OCI-LY3 (cell line): ENCODE data around the gene KRT6B.
"Not testable (repeated sequence)": the region's sequence is repeated elsewhere in the genome, so short reads cannot be mapped to it uniquely, and the experiment has no call there.

Experiments used
- H2AFZ ChIP-seq: fragments of 200-600, 300-600 bp; shearing (Covaris generic); 2 replicates; pipeline ENCODE4 v1.6.0; 2014; ENCODE audit warnings: antibody characterized with exemption, low read depth, low read length
- H3K27ac ChIP-seq: fragments of 200-600, 300-600 bp; sonication (generic); 2 replicates; pipeline ENCODE4 v1.5.1; 2014; ENCODE audit warnings: mild to moderate bottlenecking, low read length, moderate library complexity, mixed read lengths
- H3K27me3 ChIP-seq: fragments of 200-600, 300-600 bp; sonication (generic); 2 replicates; pipeline ENCODE4 v1.6.1; 2014; ENCODE audit warnings: low read depth, low read length, mixed read lengths
- H3K36me3 ChIP-seq: fragments of 200-600, 300-600 bp; sonication (generic); replicated peaks from 2 replicates; pipeline ENCODE3; 2014; ENCODE audit warnings: low read depth, low read length, mixed read lengths
- H3K4me1 ChIP-seq: fragments of 300-600, 200-600 bp; sonication (generic); 2 replicates; pipeline ENCODE4 v1.6.1; 2014; ENCODE audit warnings: low read length, mixed read lengths
- H3K4me2 ChIP-seq: fragments of 200-600, 300-600 bp; sonication (generic); 2 replicates; pipeline ENCODE4 v1.6.1; 2014; ENCODE audit warnings: low read length, mixed read lengths
- H3K4me3 ChIP-seq: fragments of 300-600, 200-600 bp; sonication (generic); 2 replicates; pipeline ENCODE4 v1.5.1; 2014; ENCODE audit warnings: antibody characterized with exemption, mild to moderate bottlenecking, low read length, moderate library complexity
- H3K79me2 ChIP-seq: fragments of 300-600, 200-600 bp; shearing (Covaris generic); 2 replicates; pipeline ENCODE4 v1.6.1; 2014; ENCODE audit warnings: mild to moderate bottlenecking, low read length, mixed read lengths
- H3K9ac ChIP-seq: fragments of 300-600, 200-600 bp; shearing (Covaris generic); 2 replicates; pipeline ENCODE4 v1.6.0; 2014; ENCODE audit warnings: mild to moderate bottlenecking, low read length, moderate library complexity
- H3K9me3 ChIP-seq: fragments of 200-600, 300-600 bp; shearing (Covaris generic); 2 replicates; pipeline ENCODE4 v1.6.1; 2014; ENCODE audit warnings: low read length, mixed read lengths; ENCODE audit not compliant: insufficient read depth
- H4K20me1 ChIP-seq: fragments of 200-600, 300-600 bp; sonication (generic); 2 replicates; pipeline ENCODE4 v1.6.1; 2016; ENCODE audit warnings: low read length, mixed read lengths; ENCODE audit not compliant: insufficient read depth
- CTCF ChIP-seq: fragments of 200-600, 300-600 bp; sonication (generic); IDR thresholded peaks from 2 replicates; pipeline ENCODE4 v1.5.1; 2014; ENCODE audit warnings: antibody characterized with exemption, low read length, low read depth
- EZH2phosphoT487 ChIP-seq: fragments of 200-600 bp; shearing (Covaris generic); IDR thresholded peaks from 2 replicates; pipeline ENCODE4 v1.6.1; 2018; ENCODE audit warnings: antibody characterized with exemption, mixed run types, low read depth

KRT6B gene

GRCh38 chr12:52488736-52489135, 36.8 kb upstream of the KRT6B start:
- no peak overlapping the region for H3K4me3 ChIP-seq
- H3K4me2 ChIP-seq: no peak overlapping the region
- H3K27me3 ChIP-seq: peaks cover 36% of the 10 kb centered on the region
- H3K9ac ChIP-seq: no peak overlapping the region
- no peaks in the 10 kb centered on the region for H3K4me1 ChIP-seq
- TF ChIP-seq CTCF: no peak
- no peak for TF ChIP-seq EZH2phosphoT487
- H3K36me3 ChIP-seq: no peaks in the 10 kb centered on the region
- H3K79me2 ChIP-seq: no peaks in the 10 kb centered on the region
- H3K27ac ChIP-seq: no peak overlapping the region
- no peaks in the 10 kb centered on the region for H3K9me3 ChIP-seq
- no peak overlapping the region for H2AFZ ChIP-seq
- no peaks in the 10 kb centered on the region for H4K20me1 ChIP-seq

GRCh38 chr12:52487744-52488443, 35.9 kb upstream of the KRT6B start:
- H3K9me3 ChIP-seq, H3K79me2 ChIP-seq, H4K20me1 ChIP-seq, H3K4me2 ChIP-seq, H3K27ac ChIP-seq, H2AFZ ChIP-seq, H3K4me3 ChIP-seq, H3K36me3 ChIP-seq, H3K4me1 ChIP-seq, H3K9ac ChIP-seq: not testable (repeated sequence)
- peaks cover 37% of the 10 kb centered on the region for H3K27me3 ChIP-seq

GRCh38 chr12:52487211-52487610, 35.3 kb upstream of the KRT6B start:
- Histone ChIP-seq H3K27ac (no peak overlapping the region), H3K79me2 (no peaks in the 10 kb centered on the region), H3K36me3 (no peaks in the 10 kb centered on the region), H3K27me3 (peaks cover 35% of the 10 kb centered on the region), H4K20me1 (no peaks in the 10 kb centered on the region), H3K4me1 (no peaks in the 10 kb centered on the region), H3K9me3 (no peaks in the 10 kb centered on the region), H3K4me2 (no peak overlapping the region), H3K4me3 (no peak overlapping the region), H3K9ac (no peak overlapping the region), H2AFZ (no peak overlapping the region)
- TF ChIP-seq EZH2phosphoT487 (no peak), CTCF (no peak)

GRCh38 chr12:52486166-52487105, 34.5 kb upstream of the KRT6B start:
- Histone ChIP-seq H3K36me3 (no peaks in the 10 kb centered on the region), H2AFZ (no peak overlapping the region), H3K4me3 (no peak overlapping the region), H3K4me2 (no peak overlapping the region), H3K79me2 (no peaks in the 10 kb centered on the region), H3K9ac (no peak overlapping the region), H3K4me1 (no peaks in the 10 kb centered on the region), H4K20me1 (no peaks in the 10 kb centered on the region), H3K27ac (no peak overlapping the region), H3K27me3 (peaks cover 34% of the 10 kb centered on the region), H3K9me3 (no peaks in the 10 kb centered on the region)
- TF ChIP-seq CTCF (no peak), EZH2phosphoT487 (no peak)
